ENCODE data around the gene CSTF2T.
"Not testable (repeated sequence)": the region's sequence is repeated elsewhere in the genome, so short reads cannot be mapped to it uniquely, and the experiment has no call there.

CSTF2T gene

DNA sequence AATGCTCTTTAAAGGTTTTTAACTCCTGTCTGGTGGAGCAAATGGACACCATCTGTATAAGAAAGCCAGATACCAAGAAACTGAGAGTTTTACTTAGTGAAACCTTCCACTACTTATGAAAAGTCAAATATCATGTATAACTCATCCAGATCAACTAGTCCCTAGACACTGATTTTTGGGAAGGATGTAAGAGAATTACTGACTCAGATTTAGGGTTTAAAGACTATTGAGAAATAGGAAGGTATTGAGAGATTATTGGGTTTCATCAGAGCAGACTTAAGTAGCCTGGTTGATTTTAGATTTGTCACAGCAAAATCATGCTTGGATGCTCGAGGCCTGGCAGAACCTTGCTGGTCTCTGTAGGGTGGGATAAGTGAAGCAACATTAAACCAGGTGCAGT, 3.1 kb downstream of the CSTF2T start:
- no peak for TF ChIP-seq ZFX (IDR thresholded peaks at IDR 0.05)
- TF ChIP-seq, protein P1, sequence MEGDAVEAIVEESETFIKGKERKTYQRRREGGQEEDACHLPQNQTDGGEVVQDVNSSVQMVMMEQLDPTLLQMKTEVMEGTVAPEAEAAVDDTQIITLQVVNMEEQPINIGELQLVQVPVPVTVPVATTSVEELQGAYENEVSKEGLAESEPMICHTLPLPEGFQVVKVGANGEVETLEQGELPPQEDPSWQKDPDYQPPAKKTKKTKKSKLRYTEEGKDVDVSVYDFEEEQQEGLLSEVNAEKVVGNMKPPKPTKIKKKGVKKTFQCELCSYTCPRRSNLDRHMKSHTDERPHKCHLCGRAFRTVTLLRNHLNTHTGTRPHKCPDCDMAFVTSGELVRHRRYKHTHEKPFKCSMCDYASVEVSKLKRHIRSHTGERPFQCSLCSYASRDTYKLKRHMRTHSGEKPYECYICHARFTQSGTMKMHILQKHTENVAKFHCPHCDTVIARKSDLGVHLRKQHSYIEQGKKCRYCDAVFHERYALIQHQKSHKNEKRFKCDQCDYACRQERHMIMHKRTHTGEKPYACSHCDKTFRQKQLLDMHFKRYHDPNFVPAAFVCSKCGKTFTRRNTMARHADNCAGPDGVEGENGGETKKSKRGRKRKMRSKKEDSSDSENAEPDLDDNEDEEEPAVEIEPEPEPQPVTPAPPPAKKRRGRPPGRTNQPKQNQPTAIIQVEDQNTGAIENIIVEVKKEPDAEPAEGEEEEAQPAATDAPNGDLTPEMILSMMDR (conservative IDR thresholded peaks at IDR 0.05), result no peak
- no peak overlapping the region for H3K27ac ChIP-seq

DNA sequence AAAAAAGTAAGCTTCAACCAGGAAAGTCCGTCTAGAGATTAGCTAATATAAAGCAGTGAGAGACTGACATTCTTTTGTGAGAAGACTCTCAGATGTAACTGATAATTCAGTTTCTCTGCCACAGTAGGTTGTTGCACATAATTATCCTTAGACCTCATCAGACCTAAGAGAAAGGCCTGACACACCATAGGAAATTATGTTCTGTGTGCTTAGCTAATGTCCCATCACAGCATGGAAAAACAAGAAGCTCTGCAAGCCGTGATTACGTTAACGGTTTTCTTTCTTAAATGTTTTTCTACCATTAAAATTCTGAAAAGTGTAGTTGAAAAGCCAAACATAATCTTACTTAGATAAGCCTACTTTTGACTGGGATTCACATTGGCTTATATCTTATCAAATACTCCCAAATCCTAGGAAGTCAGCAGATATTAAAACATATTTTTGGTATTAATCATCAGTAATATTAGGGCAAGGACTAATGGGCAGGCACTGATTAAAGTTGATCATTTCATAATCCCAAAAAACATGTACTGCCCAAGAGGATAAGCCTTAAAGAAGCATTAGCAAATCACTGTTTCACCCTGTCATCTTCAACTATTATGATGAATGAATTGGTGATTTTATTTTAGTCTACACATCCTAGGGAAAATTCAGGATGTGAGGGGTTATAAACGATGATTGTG, 5.2 kb downstream of the CSTF2T start:
- H3K27ac ChIP-seq, result no peak overlapping the region
- TF ChIP-seq, protein P1 (conservative IDR thresholded peaks at IDR 0.05), result no peak
- TF ChIP-seq ZFX (IDR thresholded peaks at IDR 0.05), result no peak

DNA sequence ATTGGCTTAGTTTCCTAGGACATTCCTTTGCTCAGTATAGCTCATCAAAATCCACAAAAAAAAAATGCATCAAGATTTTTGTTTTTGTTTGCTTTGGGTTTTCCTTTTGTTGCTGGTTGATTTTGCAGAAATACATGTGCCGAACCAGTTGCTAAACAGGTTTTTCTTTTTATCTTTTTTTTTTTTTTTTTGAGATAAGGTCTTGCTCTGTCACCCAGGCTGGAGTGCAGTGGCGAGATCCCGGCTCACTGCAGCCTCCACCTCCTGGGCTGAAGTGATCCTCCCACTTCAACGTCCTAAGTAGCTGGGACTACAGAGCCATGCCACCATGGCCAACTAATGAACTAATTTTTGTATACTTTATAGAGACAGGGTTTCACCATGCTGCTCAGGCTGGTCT, 8.3 kb downstream of the CSTF2T start:
- TF ChIP-seq ZFX (IDR thresholded peaks at IDR 0.05), result no peak
- TF ChIP-seq, protein P1 (conservative IDR thresholded peaks at IDR 0.05), result no peak
- no peak overlapping the region for H3K27ac ChIP-seq

DNA sequence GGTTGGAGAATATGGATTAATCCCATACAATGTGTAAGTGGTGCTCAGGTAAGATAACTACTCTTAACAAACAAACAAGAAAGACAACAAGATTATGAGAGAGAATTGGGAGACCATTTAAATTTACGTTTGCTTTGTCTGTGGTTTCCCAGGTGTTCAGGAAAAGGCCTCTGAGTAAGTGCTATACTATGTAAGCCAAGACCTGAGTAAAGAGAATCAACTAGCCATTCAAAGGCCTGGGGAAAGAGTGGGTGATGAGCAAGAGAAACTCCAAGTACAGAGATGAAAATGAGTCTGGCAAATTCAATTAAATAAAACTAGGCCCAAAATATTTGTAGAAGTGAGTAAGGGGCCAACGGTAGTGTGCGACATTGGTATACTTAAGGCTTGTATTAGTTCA, 9.9 kb downstream of the CSTF2T start:
- TF ChIP-seq, protein P1 (conservative IDR thresholded peaks at IDR 0.05), result no peak
- TF ChIP-seq ZFX (IDR thresholded peaks at IDR 0.05), result no peak
- no peak overlapping the region for H3K27ac ChIP-seq

DNA sequence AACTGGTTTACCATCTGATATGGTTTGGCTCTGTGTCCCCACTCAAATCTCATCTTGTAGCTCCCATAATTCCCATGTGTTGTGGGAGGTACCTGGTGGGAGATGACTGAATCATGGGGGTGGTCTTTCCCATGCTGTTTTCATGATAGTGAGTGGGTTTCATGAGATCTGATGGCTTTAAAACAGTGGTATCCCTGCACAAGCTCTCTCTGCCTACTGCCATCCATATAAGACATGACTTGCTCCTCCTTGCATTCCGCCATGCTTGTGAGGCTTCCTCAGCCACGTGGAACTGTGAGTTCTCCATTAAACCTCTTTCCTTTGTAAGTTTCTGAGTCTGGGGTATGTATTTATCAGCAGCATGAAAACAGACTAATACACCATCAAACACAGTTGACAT, 10.6 kb downstream of the CSTF2T start:
- not testable (repeated sequence) for H3K27ac ChIP-seq

DNA sequence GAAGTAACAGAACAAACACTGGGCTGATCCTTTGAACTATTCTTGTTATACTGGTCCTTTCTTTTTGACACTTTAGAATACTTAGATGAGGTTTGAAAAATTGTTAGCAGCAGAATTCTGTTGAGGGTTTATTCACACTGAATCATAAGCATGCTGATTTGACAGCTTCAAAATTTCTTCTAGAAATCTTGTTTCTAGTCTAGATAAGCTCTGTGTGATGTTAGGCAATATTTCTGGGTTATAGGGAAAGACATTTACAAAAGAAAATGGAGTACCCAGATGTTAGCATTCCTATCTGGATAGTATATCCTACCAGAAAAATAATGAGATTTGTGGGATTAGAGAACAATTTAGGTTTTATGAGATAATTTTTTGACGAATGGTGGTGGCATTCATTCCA, 12.1 kb downstream of the CSTF2T start:
- no peak overlapping the region for H3K27ac ChIP-seq
- TF ChIP-seq, protein P1 (conservative IDR thresholded peaks at IDR 0.05), result no peak
- no peak for TF ChIP-seq ZFX (IDR thresholded peaks at IDR 0.05)

DNA sequence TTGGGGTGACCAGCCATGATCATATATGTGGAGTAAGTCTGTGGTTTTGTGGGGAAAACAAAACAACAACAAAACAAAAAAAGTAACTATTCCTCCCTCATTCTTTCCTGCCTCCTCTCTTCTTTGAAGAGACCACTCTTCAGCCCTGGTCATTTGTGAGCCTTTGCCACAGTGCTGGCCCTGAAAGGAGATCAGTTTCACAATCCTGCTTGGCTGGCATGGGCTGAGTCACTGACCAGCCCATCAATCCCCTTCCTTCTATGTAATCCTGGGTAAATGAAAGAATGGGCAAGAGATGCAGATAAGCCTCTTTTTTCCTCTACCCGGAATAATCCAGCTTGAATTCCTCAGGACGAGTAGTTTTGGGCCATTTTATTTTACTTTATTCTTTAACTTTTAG, 13.6 kb downstream of the CSTF2T start:
- no peak overlapping the region for H3K27ac ChIP-seq
- no peak for TF ChIP-seq ZFX (IDR thresholded peaks at IDR 0.05)
- TF ChIP-seq, protein P1 (conservative IDR thresholded peaks at IDR 0.05), result no peak

DNA sequence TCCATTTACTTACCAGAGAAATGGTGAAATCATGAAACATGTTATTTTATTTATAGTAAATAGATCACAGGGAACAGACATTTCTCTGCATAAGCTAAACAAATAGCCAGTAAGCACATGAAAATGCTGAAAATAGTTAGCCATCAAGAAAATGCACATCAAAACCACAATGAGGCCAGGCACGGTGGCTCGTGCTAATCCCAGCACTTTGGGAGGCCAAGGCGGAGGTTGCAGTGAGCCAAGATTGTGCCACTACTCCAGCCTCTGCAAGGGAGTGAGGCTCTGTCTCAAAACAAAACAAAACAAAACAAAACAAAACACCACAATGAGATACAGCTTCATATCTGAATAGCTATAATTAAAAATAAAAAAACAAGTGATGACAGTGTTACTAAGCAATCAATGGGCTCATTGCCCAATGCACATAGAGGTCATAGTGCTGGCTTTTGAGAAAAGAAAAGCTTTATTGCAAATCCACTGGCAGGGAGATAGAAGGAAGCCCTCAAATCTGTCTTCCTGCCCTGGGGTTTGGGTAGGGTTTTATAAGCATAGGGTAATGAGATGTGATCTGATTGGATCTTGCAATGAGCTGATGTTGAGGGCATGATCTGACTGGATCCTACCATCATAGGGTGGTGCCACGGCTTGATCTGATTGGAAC, 16.2 kb downstream of the CSTF2T start:
- no peak overlapping the region for H3K27ac ChIP-seq
- TF ChIP-seq ZFX (IDR thresholded peaks at IDR 0.05), result no peak
- TF ChIP-seq, protein P1 (conservative IDR thresholded peaks at IDR 0.05), result no peak

Measured in C4-2B (cell line).